ENCODE data around the gene TYRP1. TPM values are rescaled to one million over a fixed set of nuclear protein-coding genes. Genes with fewer than 3 reads are reported as not detected.

The TYRP1 gene
- total RNA-seq: 1 to 10 TPM in 1 of 4 donors, under 1 TPM in 1, not detected in 2; 0.81 to 2.2 TPM

- H3K27me3 ChIP-seq: no peaks in the 10 kb centered on the region
- TF ChIP-seq CTCF (IDR thresholded peaks at IDR 0.05): no peak
- no peak within 1 kb of the TSS for H3K4me3 ChIP-seq
- 54 to 88% methylated on average over 3 of the region's 3 CpGs for WGBS, 2 donors (ENCODE audit: low coverage in 1 of 2)
- no peaks in the 10 kb centered on the region for H3K9me3 ChIP-seq
- peaks cover under 1 to 30% (median 7%) of the 10 kb centered on the region in 3 donors for H3K4me1 ChIP-seq
- ATAC-seq: no peak
- H3K36me3 ChIP-seq: no peaks in the 10 kb centered on the region
- H3K27ac ChIP-seq: no peak within 1 kb of the TSS
These were observed at the start of gene TYRP1 for GRCh38 chr9:12693141-12693540. Gene TYRP1 (plus strand): TSS chr9:12693385. CDS start chr9:12693997, 612 bp downstream.

- no peak for ATAC-seq
- no peak overlapping the region for H3K27ac ChIP-seq
- TF ChIP-seq POLR2AphosphoS5 (IDR thresholded peaks at IDR 0.05) (no peak), POLR2A (IDR thresholded peaks at IDR 0.05) (no peak), CTCF (IDR thresholded peaks at IDR 0.05) (no peak), EP300 (IDR thresholded peaks at IDR 0.05) (no peak)
- H3K27me3 ChIP-seq: no peaks in the 10 kb centered on the region
- no peaks in the 10 kb centered on the region for H3K36me3 ChIP-seq
- H3K4me1 ChIP-seq: peaks cover 0 to 11% (median 0%) of the 10 kb centered on the region in 3 donors
- no peak overlapping the region for H3K4me3 ChIP-seq
- H3K9me3 ChIP-seq: no peaks in the 10 kb centered on the region
These were observed 49.5 kb upstream of the TYRP1 start for GRCh38 chr9:12643686-12644085.

- H3K9me3 ChIP-seq: no peaks in the 10 kb centered on the region
- H3K4me3 ChIP-seq: no peak overlapping the region
- H3K27ac ChIP-seq: no peak overlapping the region
- no peak for TF ChIP-seq POLR2A (IDR thresholded peaks at IDR 0.05)
- no peak for TF ChIP-seq CTCF (IDR thresholded peaks at IDR 0.05)
- 58 to 75% methylated on average over 1 of the region's 1 CpG for WGBS, 2 donors (ENCODE audit: low coverage in 1 of 2)
- H3K27me3 ChIP-seq: no peaks in the 10 kb centered on the region
- H3K36me3 ChIP-seq: no peaks in the 10 kb centered on the region
- H3K4me1 ChIP-seq: no peaks in the 10 kb centered on the region
- no peak for ATAC-seq
These were observed 44.3 kb upstream of the TYRP1 start for GRCh38 chr9:12648925-12649324.

GRCh38 chr9:12651125-12651524 is 42.1 kb upstream of the TYRP1 start:
- no peak overlapping the region for H3K4me3 ChIP-seq
- no peak for TF ChIP-seq CTCF (IDR thresholded peaks at IDR 0.05)
- TF ChIP-seq POLR2AphosphoS5 (IDR thresholded peaks at IDR 0.05): no peak
- no peak for TF ChIP-seq EP300 (IDR thresholded peaks at IDR 0.05)
- TF ChIP-seq POLR2A (IDR thresholded peaks at IDR 0.05): no peak

GRCh38 chr9:12652973-12653372 is 40.2 kb upstream of the TYRP1 start:
- Histone ChIP-seq H3K36me3 (no peaks in the 10 kb centered on the region), H3K27me3 (no peaks in the 10 kb centered on the region), H3K4me1 (no peaks in the 10 kb centered on the region), H3K4me3 (no peak overlapping the region), H3K27ac (no peak overlapping the region), H3K9me3 (peaks cover 0 to 5% (median 0%) of the 10 kb centered on the region in 3 donors)
- ATAC-seq: no peak
- no peak for TF ChIP-seq CTCF (IDR thresholded peaks at IDR 0.05)
- 29 to 50% methylated on average over 2 of the region's 2 CpGs for WGBS, 2 donors (ENCODE audit: low coverage in 1 of 2)

More at GRCh38 chr9:12651125-12651524, 42.1 kb upstream of the TYRP1 start:
- Histone ChIP-seq H3K27me3 (no peaks in the 10 kb centered on the region), H3K27ac (no peak overlapping the region), H3K36me3 (no peaks in the 10 kb centered on the region), H3K9me3 (no peaks in the 10 kb centered on the region), H3K4me1 (no peaks in the 10 kb centered on the region)
- ATAC-seq: no peak

Data from gastroesophageal sphincter (tissue), 4 donors.